GM23248 (cell line): ENCODE data around the gene ITIH5. TPM values are rescaled to one million over a fixed set of nuclear protein-coding genes. Genes with fewer than 3 reads are reported as not detected.

Source experiments
- DNase-seq: peaks from one replicate; pipeline ENCODE4 v3.0.0-alpha.2; 2015
- H2AFZ ChIP-seq: fragments of 200-600 bp; sonication (generic); 2 replicates; pipeline ENCODE4 v1.6.1; 2016; ENCODE audit warnings: antibody characterized with exemption
- H3F3A ChIP-seq: fragments of 200-600 bp; sonication (generic); 2 replicates; pipeline ENCODE4 v1.6.1; 2016; ENCODE audit warnings: mild to moderate bottlenecking, antibody characterized with exemption, mixed run types; ENCODE audit not compliant: insufficient read depth
- H3K27ac ChIP-seq: fragments of 200-600 bp; sonication (generic); 2 replicates; pipeline ENCODE4 v1.5.1; 2016; ENCODE audit warnings: mild to moderate bottlenecking
- H3K27me3 ChIP-seq: fragments of 200-600 bp; sonication (generic); replicated peaks from 2 replicates; pipeline ENCODE4 v1.6.1; 2016; ENCODE audit warnings: mild to moderate bottlenecking; ENCODE audit not compliant: insufficient read depth
- H3K36me3 ChIP-seq: fragments of 200-600 bp; sonication (generic); 2 replicates; pipeline ENCODE4 v1.6.1; 2016; ENCODE audit warnings: low read depth, mild to moderate bottlenecking
- H3K4me1 ChIP-seq: fragments of 200-600 bp; sonication (generic); 2 replicates; pipeline ENCODE4 v1.6.1; 2016; ENCODE audit warnings: mild to moderate bottlenecking; ENCODE audit not compliant: insufficient read depth
- H3K4me2 ChIP-seq: fragments of 200-600 bp; sonication (generic); one replicate; pipeline ENCODE4 v1.6.1; 2016; ENCODE audit warnings: mild to moderate bottlenecking; ENCODE audit not compliant: unreplicated experiment
- H3K4me3 ChIP-seq: fragments of 200-600 bp; sonication (generic); 2 replicates; pipeline ENCODE4 v1.5.1; 2016; ENCODE audit warnings: mild to moderate bottlenecking
- H3K79me2 ChIP-seq: fragments of 200-600 bp; sonication (generic); 2 replicates; pipeline ENCODE4 v1.6.1; 2016; ENCODE audit warnings: mild to moderate bottlenecking; ENCODE audit not compliant: insufficient read depth
- H3K9ac ChIP-seq: fragments of 200-600 bp; sonication (generic); 2 replicates; pipeline ENCODE4 v1.6.1; 2016; ENCODE audit warnings: mild to moderate bottlenecking
- H3K9me2 ChIP-seq: fragments of 200-600 bp; sonication (generic); 2 replicates; pipeline ENCODE4 v1.6.1; 2016; ENCODE audit warnings: mixed run types, mild to moderate bottlenecking, moderate library complexity; ENCODE audit not compliant: insufficient read depth
- H3K9me3 ChIP-seq: fragments of 200-600 bp; sonication (generic); one replicate; pipeline ENCODE4 v1.6.1; 2017; ENCODE audit warnings: low read depth
- H4K20me1 ChIP-seq: fragments of 200-600 bp; sonication (generic); 2 replicates; pipeline ENCODE4 v1.6.0; 2016; ENCODE audit not compliant: insufficient read depth
- EZH2 ChIP-seq: fragments of 200-600 bp; sonication (generic); IDR thresholded peaks from 2 replicates; pipeline ENCODE4 v1.6.1; 2018; ENCODE audit warnings: antibody characterized with exemption, mild to moderate bottlenecking; ENCODE audit not compliant: insufficient read depth, poor library complexity, severe bottlenecking
- EZH2phosphoT487 ChIP-seq: fragments of 200-600 bp; sonication (generic); IDR thresholded peaks from 2 replicates; pipeline ENCODE4 v1.6.1; 2018; ENCODE audit warnings: antibody characterized with exemption, moderate library complexity, mild to moderate bottlenecking, low read depth; ENCODE audit not compliant: insufficient read depth
- WGBS, 2 experiments: methylation state at CpG; one replicate each; pipeline ENCODE4 v1.1.6; 2015 to 2017; ENCODE audit warnings: low lambda C conversion rate in 2 of 2, low coverage in 1 of 2; ENCODE audit errors: missing lambda C conversion rate in 2 of 2; 5-methylcytosine and 5-hydroxymethylcytosine counted together
- in situ Hi-C: fragments of 300-500 bp; cut with MboI; formaldehyde crosslinking; loops from 2 replicates; pipeline ENCODE4 v1.15.0; 2020
- polyA plus RNA-seq: library from polyadenylated mRNA; unstranded; fragments of >200 nt; fragmentation: Nextera tagmentation; extraction: Ambion mirVana; gene quantifications from 2 replicates; pipeline ENCODE4 v1.2.1, GENCODE V29; 2016
- total RNA-seq: library from RNA; depleted of rRNA; stranded (reverse); fragments of >200 nt; shearing (Covaris generic); gene quantifications from 2 replicates; pipeline ENCODE4 v1.2.3, GENCODE V29; 2014

The ITIH5 gene
- total and polyA plus RNA-seq, 2 experiments from 2014 or later, result not detected

GRCh38 chr10:7551950-7552716, 114.6 kb downstream of the ITIH5 start:
- Histone ChIP-seq H3K4me3 (no peak overlapping the region), H3K9ac (no peak overlapping the region), H3F3A (no peaks in the 10 kb centered on the region), H4K20me1 (no peaks in the 10 kb centered on the region), H3K27me3 (no peaks in the 10 kb centered on the region; the same call in 1 of the 2 replicates), H3K4me1 (0 out of 2 replicates have a peak, but pooled peaks cover 7% of the 10 kb centered on the region), H3K79me2 (no peaks in the 10 kb centered on the region), H3K27ac (no peak overlapping the region), H3K36me3 (no peaks in the 10 kb centered on the region), H2AFZ (no peak overlapping the region), H3K9me3 (no peaks in the 10 kb centered on the region), H3K9me2 (no peaks in the 10 kb centered on the region), H3K4me2 (no peak overlapping the region)
- WGBS, 2 experiments, result 19 to 21% methylated on average over 18 of the region's 18 CpGs
- in situ Hi-C loops, result no loop called here
- DNase-seq, result no peak
- TF ChIP-seq EZH2phosphoT487 (no peak), EZH2 (no peak)

- Histone ChIP-seq H3K79me2 (no peaks in the 10 kb centered on the region), H3K4me1 (0 out of 2 replicates have a peak, but pooled peaks cover 7% of the 10 kb centered on the region), H3F3A (no peaks in the 10 kb centered on the region), H3K9me3 (no peaks in the 10 kb centered on the region), H3K4me3 (no peak overlapping the region), H3K27me3 (no peaks in the 10 kb centered on the region; the same call in 1 of the 2 replicates), H2AFZ (no peak overlapping the region), H4K20me1 (no peaks in the 10 kb centered on the region), H3K4me2 (no peak overlapping the region), H3K9ac (no peak overlapping the region), H3K27ac (no peak overlapping the region), H3K9me2 (no peaks in the 10 kb centered on the region), H3K36me3 (no peaks in the 10 kb centered on the region)
- in situ Hi-C loops, result no loop called here
- no peak for DNase-seq
- TF ChIP-seq EZH2 (no peak), EZH2phosphoT487 (no peak)
- WGBS, 2 experiments, result 56 to 58% methylated on average over 6 of the region's 6 CpGs
Measured at GRCh38 chr10:7551289-7551688, 115.5 kb downstream of the ITIH5 start.

- Histone ChIP-seq H3K4me3 (no peak overlapping the region), H2AFZ (no peak overlapping the region), H3F3A (no peaks in the 10 kb centered on the region), H3K4me2 (no peak overlapping the region), H3K9me2 (no peaks in the 10 kb centered on the region), H3K4me1 (0 out of 2 replicates have a peak, but pooled peaks cover 7% of the 10 kb centered on the region), H3K9ac (no peak overlapping the region), H4K20me1 (no peaks in the 10 kb centered on the region), H3K27me3 (no peaks in the 10 kb centered on the region; the same call in 1 of the 2 replicates), H3K79me2 (no peaks in the 10 kb centered on the region), H3K9me3 (no peaks in the 10 kb centered on the region), H3K27ac (no peak overlapping the region), H3K36me3 (no peaks in the 10 kb centered on the region)
- in situ Hi-C loops, result no loop called here
- 78 to 83% methylated on average over 1 of the region's 1 CpG for WGBS, 2 experiments
- TF ChIP-seq EZH2, result no peak
- TF ChIP-seq EZH2phosphoT487, result no peak
- DNase-seq, result no peak
Measured at GRCh38 chr10:7550013-7550412, 116.8 kb downstream of the ITIH5 start.

- Histone ChIP-seq H3K4me2 (no peak overlapping the region), H4K20me1 (no peaks in the 10 kb centered on the region), H3F3A (no peaks in the 10 kb centered on the region), H3K4me1 (0 out of 2 replicates have a peak, but pooled peaks cover 7% of the 10 kb centered on the region), H3K9me2 (no peaks in the 10 kb centered on the region), H3K79me2 (no peaks in the 10 kb centered on the region), H3K27me3 (no peaks in the 10 kb centered on the region), H3K4me3 (no peak overlapping the region), H3K27ac (no peak overlapping the region), H3K9me3 (no peaks in the 10 kb centered on the region), H2AFZ (0 out of 2 replicates have a peak overlapping the region, but pooled peaks have one; percentile 29), H3K9ac (no peak overlapping the region), H3K36me3 (no peaks in the 10 kb centered on the region)
- WGBS, 2 experiments, result 22 to 30% methylated on average over 6 of the region's 6 CpGs
- in situ Hi-C loops, result no loop called here
- TF ChIP-seq EZH2 (no peak), EZH2phosphoT487 (no peak)
- DNase-seq, result peak; percentile 38
Measured at GRCh38 chr10:7547829-7548228, 118.9 kb downstream of the ITIH5 start.
